Retina (tissue), 1 donor: ENCODE data around the gene SUSD1.

Experiments used
- DNase-seq: peaks from one replicate; pipeline ENCODE4 v3.0.0-alpha.2; 2016

The SUSD1 gene

GRCh38 chr9:112063151-112063550, 111.9 kb downstream of the SUSD1 start:
- DNase-seq = no peak

GRCh38 chr9:112061152-112061740, 113.9 kb downstream of the SUSD1 start:
- DNase-seq = no peak

GRCh38 chr9:112059966-112060320, 115.2 kb downstream of the SUSD1 start:
- no peak for DNase-seq

- DNase-seq = peak; percentile 4
Observed at GRCh38 chr9:112059145-112059965, 115.7 kb downstream of the SUSD1 start.

GRCh38 chr9:112056996-112057395, 118.1 kb downstream of the SUSD1 start:
- DNase-seq = no peak

- DNase-seq = no peak
Observed at GRCh38 chr9:112054916-112055315, 120.2 kb downstream of the SUSD1 start.

- no peak for DNase-seq
Observed at GRCh38 chr9:112051812-112052211, 123.3 kb downstream of the SUSD1 start.

GRCh38 chr9:112050544-112051475, 124.3 kb downstream of the SUSD1 start:
- DNase-seq = no peak

- DNase-seq = no peak
Observed at GRCh38 chr9:112049811-112050516, 125.1 kb downstream of the SUSD1 start.

- no peak for DNase-seq
Observed at GRCh38 chr9:112048924-112049691, 126.0 kb downstream of the SUSD1 start.

- no peak for DNase-seq
Observed at GRCh38 chr9:112047538-112048066, 127.5 kb downstream of the SUSD1 start.

- DNase-seq = no peak
Observed at GRCh38 chr9:112046181-112046580, 128.9 kb downstream of the SUSD1 start.

- DNase-seq = no peak
Observed at GRCh38 chr9:112044881-112045280, 130.2 kb downstream of the SUSD1 start.

- no peak for DNase-seq
Observed at GRCh38 chr9:112044186-112044585, 130.9 kb downstream of the SUSD1 start.

- no peak for DNase-seq
Observed at GRCh38 chr9:112043423-112043822, 131.7 kb downstream of the SUSD1 start.

GRCh38 chr9:112042769-112043168, 132.3 kb downstream of the SUSD1 start:
- DNase-seq = no peak

- no peak for DNase-seq
Observed at GRCh38 chr9:112042244-112042638, 132.9 kb downstream of the SUSD1 start.

GRCh38 chr9:112041536-112042243, 133.4 kb downstream of the SUSD1 start:
- DNase-seq = no peak

GRCh38 chr9:112041199-112041535, 133.9 kb downstream of the SUSD1 start:
- no peak for DNase-seq

- no peak for DNase-seq
Observed at GRCh38 chr9:112038017-112038408, 137.1 kb downstream of the SUSD1 start.
